CD14-positive monocyte (primary cell): ENCODE measurements around the gene METTL4. TPM values are rescaled to one million over a fixed set of nuclear protein-coding genes. Genes with fewer than 3 reads are reported as not detected.

Experiments used
- DNase-seq, 3 donors: peaks; one replicate each; pipeline ENCODE4 v3.0.0-alpha.2; 2011 to 2022
- H2AFZ ChIP-seq: 2 replicates; pipeline ENCODE4 v1.6.0; 2012; ENCODE audit warnings: mild to moderate bottlenecking, low read depth, low read length, inconsistent platforms; ENCODE audit not compliant: insufficient read depth, poor library complexity, severe bottlenecking
- H3K27ac ChIP-seq, 2 donors: 1 replicate in 1 of 2; 2 replicates in 1 of 2; pipeline ENCODE4 v1.5.1; 2012 to 2013; ENCODE audit warnings: low read length in 2 of 2, control low read depth in 1 of 2, inconsistent platforms in 1 of 2, low read depth in 1 of 2, mild to moderate bottlenecking in 1 of 2
- H3K27me3 ChIP-seq, 2 donors: one replicate each; pipeline versions ENCODE4 v1.6.0 to v1.6.1; 2011 to 2013; ENCODE audit warnings: low read length in 2 of 2; ENCODE audit not compliant: control insufficient read depth in 2 of 2, insufficient read depth in 2 of 2
- H3K36me3 ChIP-seq, 2 donors: replicated peaks in 1 of 2; 1 replicate in 1 of 2; 2 replicates in 1 of 2; pipeline versions ENCODE4 v1.5.1 to v1.6.1; 2012 to 2013; ENCODE audit warnings: low read length in 2 of 2, control low read depth in 1 of 2, inconsistent platforms in 1 of 2, mild to moderate bottlenecking in 1 of 2; ENCODE audit not compliant: insufficient read depth in 2 of 2, control insufficient read depth in 1 of 2
- H3K4me1 ChIP-seq, 2 donors: 1 replicate in 1 of 2; 2 replicates in 1 of 2; pipeline versions ENCODE4 v1.5.1 to v1.6.1; 2012 to 2013; ENCODE audit warnings: low read length in 2 of 2, control low read depth in 1 of 2, inconsistent platforms in 1 of 2, mild to moderate bottlenecking in 1 of 2, moderate library complexity in 1 of 2; ENCODE audit not compliant: insufficient read depth in 2 of 2, control insufficient read depth in 1 of 2
- H3K4me2 ChIP-seq: replicated peaks from 2 replicates; pipeline ENCODE3; 2012; ENCODE audit warnings: low read length, moderate library complexity, mild to moderate bottlenecking; ENCODE audit not compliant: poor library complexity, severe bottlenecking; ENCODE audit errors: extremely low read depth
- H3K4me3 ChIP-seq, 3 experiments: fragments of 200-600 bp in 1 of 3; sonication (generic) in 1 of 3; replicated peaks in 1 of 3; 1 replicate in 2 of 3; 2 replicates in 1 of 3; pipeline ENCODE4 v1.5.1; 2011 to 2013; ENCODE audit warnings: low read length in 3 of 3, mild to moderate bottlenecking in 3 of 3, control low read depth in 2 of 3, low read depth in 2 of 3, inconsistent platforms in 1 of 3, moderate library complexity in 1 of 3
- H3K79me2 ChIP-seq: 2 replicates; pipeline ENCODE4 v1.6.0; 2012; ENCODE audit warnings: mild to moderate bottlenecking, control low read depth, inconsistent platforms, low read length, moderate library complexity; ENCODE audit not compliant: insufficient read depth
- H3K9ac ChIP-seq: 2 replicates; pipeline ENCODE4 v1.6.0; 2017; ENCODE audit warnings: low read length, mild to moderate bottlenecking; ENCODE audit not compliant: insufficient read depth, poor library complexity, severe bottlenecking
- H3K9me3 ChIP-seq, 2 donors: replicated peaks in 1 of 2; 1 replicate in 1 of 2; 2 replicates in 1 of 2; pipeline versions ENCODE4 v1.5.1 to v1.6.1; 2012 to 2013; ENCODE audit warnings: low read length in 2 of 2, control low read depth in 1 of 2; ENCODE audit not compliant: control insufficient read depth in 1 of 2, insufficient read depth in 1 of 2
- H4K20me1 ChIP-seq: 2 replicates; pipeline ENCODE4 v1.6.0; 2012; ENCODE audit warnings: mild to moderate bottlenecking, low read length, control low read depth, moderate library complexity; ENCODE audit not compliant: insufficient read depth
- H3K27ac Mint-ChIP-seq, 7 donors: one replicate each; pipeline ENCODE4 v1.8.0; 2020; ENCODE audit warnings: mild to moderate bottlenecking in 7 of 7, mixed read lengths in 7 of 7, moderate library complexity in 6 of 7, inconsistent platforms in 2 of 7
- H3K27me3 Mint-ChIP-seq, 3 donors: one replicate each; pipeline ENCODE4 v1.8.0; 2021 to 2022; ENCODE audit warnings: low read depth in 3 of 3, mild to moderate bottlenecking in 3 of 3, mixed read lengths in 3 of 3, moderate library complexity in 3 of 3, inconsistent platforms in 1 of 3
- H3K36me3 Mint-ChIP-seq, 2 donors: one replicate each; pipeline ENCODE4 v1.8.0; 2020; ENCODE audit warnings: mixed read lengths in 2 of 2, inconsistent platforms in 1 of 2, mild to moderate bottlenecking in 1 of 2
- H3K4me1 Mint-ChIP-seq: one replicate; pipeline ENCODE4 v1.8.0; 2020; ENCODE audit warnings: mild to moderate bottlenecking, mixed read lengths
- H3K4me3 Mint-ChIP-seq, 2 donors: one replicate each; pipeline ENCODE4 v1.8.0; 2020; ENCODE audit warnings: mild to moderate bottlenecking in 2 of 2, mixed read lengths in 2 of 2, moderate library complexity in 1 of 2
- H3K9me3 Mint-ChIP-seq, 7 donors: one replicate each; pipeline ENCODE4 v1.8.0; 2020 to 2022; ENCODE audit warnings: mixed read lengths in 7 of 7, mild to moderate bottlenecking in 6 of 7, moderate library complexity in 6 of 7, inconsistent platforms in 2 of 7
- CTCF ChIP-seq: fragments of 200-600 bp; IDR thresholded peaks from one replicate; pipeline ENCODE4 v1.8.0; 2022; ENCODE audit warnings: antibody characterized with exemption, mild to moderate bottlenecking
- WGBS: methylation state at CpG from one replicate; pipeline ENCODE4 v1.1.5; 2013; ENCODE audit warnings: missing lambda C conversion rate; ENCODE audit not compliant: insufficient coverage; 5-methylcytosine and 5-hydroxymethylcytosine counted together
- intact Hi-C, 2 donors: fragments of 100-400 bp; cut with micrococcal nuclease; formaldehyde crosslinking; loops; one replicate each; pipeline versions ENCODE4 v1.15.0 to v1.15.1; 2023
- polyA plus RNA-seq, 3 donors: library from polyadenylated mRNA; depleted of rRNA in 1 of 3; unstranded in 2 of 3; stranded (reverse) in 1 of 3; fragments of 300-500 nt in 2 of 3; fragments of >200 nt in 1 of 3; fragmentation: Illumina TruSeq in 2 of 3; gene quantifications; 1 replicate in 2 of 3; 2 replicates in 1 of 3; pipeline ENCODE4 v1.2.3, GENCODE V29; 2012 to 2021

METTL4 gene
- polyA plus RNA-seq, 3 donors, result 3.0 to 4.1 (median 3.3) TPM

- Mint-ChIP-seq H3K27ac (no peak overlapping the region), H3K9me3 (peaks cover 0 to 2% (median 0%) of the 10 kb centered on the region in 7 donors), H3K36me3 (peaks cover 38 to 45% of the 10 kb centered on the region in 2 donors), H3K27me3 (no peaks in the 10 kb centered on the region), H3K4me1 (no peaks in the 10 kb centered on the region), H3K4me3 (no peak overlapping the region)
- intact Hi-C loops, result no loop called here
- Histone ChIP-seq H3K9me3 (no peaks in the 10 kb centered on the region), H3K4me3 (no peak overlapping the region), H3K4me2 (no peak overlapping the region), H4K20me1 (no peaks in the 10 kb centered on the region), H2AFZ (no peak overlapping the region), H3K27ac (no peak overlapping the region), H3K4me1 (no peaks in the 10 kb centered on the region), H3K27me3 (no peaks in the 10 kb centered on the region), H3K9ac (no peak overlapping the region), H3K36me3 (peaks cover 12 to 28% of the 10 kb centered on the region in 2 donors), H3K79me2 (no peaks in the 10 kb centered on the region)
- DNase-seq, result no peak
- 100% methylated on average over 1 of the region's 2 CpGs for WGBS
- TF ChIP-seq CTCF, result no peak
These were observed 35.2 kb downstream of the METTL4 start for GRCh38 chr18:2536063-2536462.

GRCh38 chr18:2535419-2535910 is 35.8 kb downstream of the METTL4 start:
- Mint-ChIP-seq H3K36me3 (peaks cover 35 to 40% of the 10 kb centered on the region in 2 donors), H3K27me3 (no peaks in the 10 kb centered on the region), H3K27ac (peak overlapping the region in 1 of 7 donors; percentile 11), H3K9me3 (peaks cover 0 to 2% (median 0%) of the 10 kb centered on the region in 7 donors), H3K4me3 (no peak overlapping the region), H3K4me1 (no peaks in the 10 kb centered on the region)
- Histone ChIP-seq H3K4me3 (no peak overlapping the region), H4K20me1 (no peaks in the 10 kb centered on the region), H3K27ac (no peak overlapping the region), H2AFZ (no peak overlapping the region), H3K36me3 (peaks cover 11 to 28% of the 10 kb centered on the region in 2 donors), H3K9me3 (no peaks in the 10 kb centered on the region), H3K27me3 (no peaks in the 10 kb centered on the region), H3K9ac (no peak overlapping the region), H3K4me1 (no peaks in the 10 kb centered on the region), H3K79me2 (no peaks in the 10 kb centered on the region), H3K4me2 (no peak overlapping the region)
- TF ChIP-seq CTCF, result no peak
- DNase-seq, result no peak
- 100% methylated on average over 1 of the region's 1 CpG for WGBS
- intact Hi-C loops, result no loop called here
